Right lobe of liver (tissue), 4 donors: ENCODE measurements around the gene TRPC4AP.

Experiments
- POLR2A ChIP-seq: fragments of 450-650 bp; IDR thresholded peaks from one replicate; pipeline ENCODE4 v1.6.1; 2017; ENCODE audit warnings: antibody characterized with exemption, mild to moderate bottlenecking
- TF ChIP-seq, protein P1 (sequence below), 4 donors: fragments of 200-600 bp in 3 of 4; fragments of 450-650 bp in 1 of 4; IDR thresholded peaks; one replicate each; pipeline versions ENCODE4 v1.5.1 to v1.8.0; 2016 to 2022; ENCODE audit warnings: antibody characterized with exemption in 4 of 4, mild to moderate bottlenecking in 2 of 4
- donor health status: DM: no; HTN: no; CAD: no.
- donor health status: DM: no; HTN: no; CAD: no.
- donor health status: DM: no; HTN: yes; CAD: no.

- TF ChIP-seq, protein P1, sequence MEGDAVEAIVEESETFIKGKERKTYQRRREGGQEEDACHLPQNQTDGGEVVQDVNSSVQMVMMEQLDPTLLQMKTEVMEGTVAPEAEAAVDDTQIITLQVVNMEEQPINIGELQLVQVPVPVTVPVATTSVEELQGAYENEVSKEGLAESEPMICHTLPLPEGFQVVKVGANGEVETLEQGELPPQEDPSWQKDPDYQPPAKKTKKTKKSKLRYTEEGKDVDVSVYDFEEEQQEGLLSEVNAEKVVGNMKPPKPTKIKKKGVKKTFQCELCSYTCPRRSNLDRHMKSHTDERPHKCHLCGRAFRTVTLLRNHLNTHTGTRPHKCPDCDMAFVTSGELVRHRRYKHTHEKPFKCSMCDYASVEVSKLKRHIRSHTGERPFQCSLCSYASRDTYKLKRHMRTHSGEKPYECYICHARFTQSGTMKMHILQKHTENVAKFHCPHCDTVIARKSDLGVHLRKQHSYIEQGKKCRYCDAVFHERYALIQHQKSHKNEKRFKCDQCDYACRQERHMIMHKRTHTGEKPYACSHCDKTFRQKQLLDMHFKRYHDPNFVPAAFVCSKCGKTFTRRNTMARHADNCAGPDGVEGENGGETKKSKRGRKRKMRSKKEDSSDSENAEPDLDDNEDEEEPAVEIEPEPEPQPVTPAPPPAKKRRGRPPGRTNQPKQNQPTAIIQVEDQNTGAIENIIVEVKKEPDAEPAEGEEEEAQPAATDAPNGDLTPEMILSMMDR (IDR thresholded peaks at IDR 0.05): no peak
- no peak for TF ChIP-seq POLR2A
These were observed 4.1 kb downstream of the TRPC4AP start for GRCh38 chr20:35088231-35089145.
